ENCODE data around the gene STK32C. TPM values are rescaled to one million over a fixed set of nuclear protein-coding genes. Genes with fewer than 3 reads are reported as not detected.
"Not testable (repeated sequence)": the region's sequence is repeated elsewhere in the genome, so short reads cannot be mapped to it uniquely, and the experiment has no call there.

STK32C gene
- polyA plus RNA-seq, 4 donors = 3.4 to 12.0 (median 7.0) TPM

DNA sequence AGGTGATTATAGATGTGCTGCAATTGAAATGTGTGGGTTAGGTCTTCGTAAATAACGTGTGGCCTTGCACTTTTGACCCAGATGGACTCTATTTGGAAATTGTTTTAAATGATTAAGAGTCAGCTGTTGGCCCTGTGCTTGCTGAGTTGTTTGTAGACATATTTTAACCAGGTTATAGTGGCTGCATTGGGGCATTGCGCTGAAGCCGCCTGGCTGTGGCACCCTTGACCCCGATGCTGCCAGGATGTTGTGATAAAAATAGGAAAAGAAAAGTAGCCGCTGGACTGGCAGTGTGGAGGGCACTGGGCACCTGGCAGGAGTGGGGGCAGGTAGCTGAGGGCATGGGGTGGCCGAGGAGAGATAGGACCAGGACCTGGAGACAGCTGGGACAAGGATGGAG is 37.6 kb upstream of the STK32C start:
- no peak for DNase-seq
- Histone ChIP-seq H3K27me3 (ENCODE audit: control insufficient read depth in 3 of 3, insufficient read depth in 3 of 3, low read length in 3 of 3) (no peaks in the 10 kb centered on the region), H3K27ac (ENCODE audit: low read depth in 1 of 3, low read length in 2 of 3) (no peak overlapping the region), H3K4me1 (ENCODE audit: control insufficient read depth in 3 of 3, insufficient read depth in 2 of 3, low read depth in 1 of 3, low read length in 2 of 3) (no peaks in the 10 kb centered on the region), H3K4me3 (ENCODE audit: low read depth in 1 of 3, low read length in 3 of 3) (no peak overlapping the region), H3K9me3 (ENCODE audit: control insufficient read depth in 2 of 2, insufficient read depth in 1 of 2, low read depth in 1 of 2, low read length in 1 of 2) (peaks cover 0 to 6% of the 10 kb centered on the region in 2 donors), H3K36me3 (ENCODE audit: control insufficient read depth in 3 of 3, insufficient read depth in 2 of 3, low read depth in 1 of 3, low read length in 3 of 3) (peaks cover 2 to 38% (median 2%) of the 10 kb centered on the region in 3 donors)
- no peak for FAIRE-seq
- WGBS, 3 donors = 88 to 93% (median 92%) methylated on average over 7 of the region's 7 CpGs

DNA sequence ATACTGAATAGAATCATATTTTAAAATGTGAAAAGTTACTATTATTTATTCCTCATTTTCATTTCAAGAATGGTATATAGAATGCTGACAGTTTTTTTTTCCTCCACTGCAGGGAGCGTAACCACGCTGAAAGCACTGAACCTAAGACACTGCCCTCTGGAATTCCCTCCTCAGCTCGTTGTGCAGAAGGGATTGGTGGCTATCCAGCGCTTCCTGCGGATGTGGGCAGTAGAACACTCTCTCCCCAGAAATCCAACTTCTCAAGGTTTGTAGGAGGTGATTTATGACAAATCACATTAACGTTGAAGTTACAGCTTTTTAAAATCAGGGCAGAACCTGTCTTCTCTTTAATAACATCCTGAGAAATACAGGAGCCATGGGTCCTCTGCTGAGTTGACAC is 36.6 kb upstream of the STK32C start:
- no peak overlapping the region for H3K27ac ChIP-seq (ENCODE audit: low read depth in 1 of 3, low read length in 2 of 3)
- no peaks in the 10 kb centered on the region for H3K27me3 ChIP-seq (ENCODE audit: control insufficient read depth in 3 of 3, insufficient read depth in 3 of 3, low read length in 3 of 3)
- H3K4me1 ChIP-seq (ENCODE audit: control insufficient read depth in 3 of 3, insufficient read depth in 2 of 3, low read depth in 1 of 3, low read length in 2 of 3) = no peaks in the 10 kb centered on the region
- no peak for FAIRE-seq
- DNase-seq = no peak
- H3K4me3 ChIP-seq (ENCODE audit: low read depth in 1 of 3, low read length in 3 of 3) = no peak overlapping the region
- H3K36me3 ChIP-seq (ENCODE audit: control insufficient read depth in 3 of 3, insufficient read depth in 2 of 3, low read depth in 1 of 3, low read length in 3 of 3) = peaks cover 2 to 42% (median 2%) of the 10 kb centered on the region in 3 donors
- WGBS, 3 donors = 83 to 89% (median 84%) methylated on average over 6 of the region's 6 CpGs
- peaks cover 0 to 6% of the 10 kb centered on the region in 2 donors for H3K9me3 ChIP-seq (ENCODE audit: control insufficient read depth in 2 of 2, insufficient read depth in 1 of 2, low read depth in 1 of 2, low read length in 1 of 2)

DNA sequence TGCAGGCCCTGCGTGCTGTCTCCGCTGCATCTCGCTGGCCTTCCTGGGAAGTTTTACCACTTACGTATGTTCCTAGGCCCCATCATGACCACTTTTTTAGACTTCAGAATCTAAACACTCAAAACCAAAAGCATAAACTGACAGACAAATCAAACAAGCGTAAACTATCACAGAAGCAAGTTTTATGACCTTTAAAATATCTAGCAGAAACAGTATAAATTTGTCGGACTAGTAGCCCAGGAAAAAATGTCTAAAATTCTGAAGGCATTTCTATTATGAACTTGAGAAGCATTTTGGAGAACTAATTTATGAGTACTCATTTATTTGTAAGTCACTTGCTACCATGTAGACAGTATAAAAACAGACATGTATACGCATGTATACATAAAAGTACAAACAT is 34.8 kb upstream of the STK32C start:
- Histone ChIP-seq H3K27ac (ENCODE audit: low read depth in 1 of 3, low read length in 2 of 3) (no peak overlapping the region), H3K27me3 (ENCODE audit: control insufficient read depth in 3 of 3, insufficient read depth in 3 of 3, low read length in 3 of 3) (no peaks in the 10 kb centered on the region), H3K9me3 (ENCODE audit: control insufficient read depth in 2 of 2, insufficient read depth in 1 of 2, low read depth in 1 of 2, low read length in 1 of 2) (peaks cover 0 to 6% of the 10 kb centered on the region in 2 donors), H3K36me3 (ENCODE audit: control insufficient read depth in 3 of 3, insufficient read depth in 2 of 3, low read depth in 1 of 3, low read length in 3 of 3) (peaks cover 2 to 51% (median 5%) of the 10 kb centered on the region in 3 donors), H3K4me3 (ENCODE audit: low read depth in 1 of 3, low read length in 3 of 3) (no peak overlapping the region), H3K4me1 (ENCODE audit: control insufficient read depth in 3 of 3, insufficient read depth in 2 of 3, low read depth in 1 of 3, low read length in 2 of 3) (no peaks in the 10 kb centered on the region)
- WGBS, 3 donors = 93 to 98% (median 97%) methylated on average over 7 of the region's 7 CpGs
- DNase-seq (no peak), FAIRE-seq (no peak)

DNA sequence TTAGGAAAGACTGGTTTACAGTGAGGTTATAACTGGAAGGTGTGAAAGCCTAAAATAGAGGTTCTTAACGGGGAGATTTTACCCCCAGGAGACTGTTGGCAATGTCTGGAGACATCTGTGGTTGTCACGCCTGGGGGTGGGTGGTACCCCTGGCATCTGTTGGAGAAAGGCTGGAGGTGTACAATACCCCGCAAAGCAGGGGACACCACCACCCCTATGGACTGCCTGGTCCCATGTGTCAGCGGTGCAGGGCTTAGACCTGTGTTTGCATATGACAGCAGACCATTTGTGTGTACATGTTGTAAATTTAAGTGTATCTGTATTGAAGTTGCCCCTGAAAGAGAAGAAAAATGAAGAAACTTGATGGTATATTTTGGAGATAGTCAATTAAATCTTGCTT is 34.0 kb upstream of the STK32C start:
- H3K36me3 ChIP-seq (ENCODE audit: control insufficient read depth in 3 of 3, insufficient read depth in 2 of 3, low read depth in 1 of 3, low read length in 3 of 3) = peaks cover 2 to 46% (median 5%) of the 10 kb centered on the region in 3 donors
- no peak overlapping the region for H3K4me3 ChIP-seq (ENCODE audit: low read depth in 1 of 3, low read length in 3 of 3)
- no peak overlapping the region for H3K27ac ChIP-seq (ENCODE audit: low read depth in 1 of 3, low read length in 2 of 3)
- H3K9me3 ChIP-seq (ENCODE audit: control insufficient read depth in 2 of 2, insufficient read depth in 1 of 2, low read depth in 1 of 2, low read length in 1 of 2) = peaks cover 0 to 6% of the 10 kb centered on the region in 2 donors
- no peak for DNase-seq
- WGBS, 3 donors = 90 to 95% (median 94%) methylated on average over 4 of the region's 4 CpGs
- H3K4me1 ChIP-seq (ENCODE audit: control insufficient read depth in 3 of 3, insufficient read depth in 2 of 3, low read depth in 1 of 3, low read length in 2 of 3) = no peaks in the 10 kb centered on the region
- no peak for FAIRE-seq
- H3K27me3 ChIP-seq (ENCODE audit: control insufficient read depth in 3 of 3, insufficient read depth in 3 of 3, low read length in 3 of 3) = no peaks in the 10 kb centered on the region

GRCh38 chr10:132341017-132341416 is 33.3 kb upstream of the STK32C start:
- no peak for FAIRE-seq
- peaks cover 2 to 44% (median 5%) of the 10 kb centered on the region in 3 donors for H3K36me3 ChIP-seq (ENCODE audit: control insufficient read depth in 3 of 3, insufficient read depth in 2 of 3, low read depth in 1 of 3, low read length in 3 of 3)

DNA sequence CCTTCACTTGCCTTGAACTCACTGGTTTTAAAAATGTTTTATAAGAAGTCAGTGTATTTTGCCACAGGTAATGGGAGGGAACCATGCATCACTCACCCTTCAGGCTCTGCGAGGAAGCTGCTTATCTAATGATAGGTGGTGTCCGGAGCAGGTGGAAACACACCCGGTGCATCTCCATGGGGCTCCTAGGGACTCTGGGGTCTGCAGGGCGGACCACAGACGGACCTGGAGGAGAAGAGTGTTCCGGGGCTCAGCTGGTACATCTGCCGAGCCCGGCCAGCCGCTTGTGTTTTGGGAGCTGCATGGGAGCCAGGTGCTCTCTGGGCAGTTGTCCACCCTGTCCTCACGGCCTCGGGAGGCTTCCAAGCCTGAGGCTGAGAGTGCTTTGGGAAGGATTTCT is 31.5 kb upstream of the STK32C start:
- Histone ChIP-seq H3K4me3 (ENCODE audit: low read depth in 1 of 3, low read length in 3 of 3) (no peak overlapping the region), H3K36me3 (ENCODE audit: control insufficient read depth in 3 of 3, insufficient read depth in 2 of 3, low read depth in 1 of 3, low read length in 3 of 3) (peaks cover 2 to 31% (median 3%) of the 10 kb centered on the region in 3 donors), H3K9me3 (ENCODE audit: control insufficient read depth in 2 of 2, insufficient read depth in 1 of 2, low read depth in 1 of 2, low read length in 1 of 2) (peaks cover 0 to 6% of the 10 kb centered on the region in 2 donors), H3K27me3 (ENCODE audit: control insufficient read depth in 3 of 3, insufficient read depth in 3 of 3, low read length in 3 of 3) (no peaks in the 10 kb centered on the region), H3K4me1 (ENCODE audit: control insufficient read depth in 3 of 3, insufficient read depth in 2 of 3, low read depth in 1 of 3, low read length in 2 of 3) (peaks cover 0 to 14% (median 0%) of the 10 kb centered on the region in 3 donors), H3K27ac (ENCODE audit: low read depth in 1 of 3, low read length in 2 of 3) (no peak overlapping the region)
- WGBS, 3 donors = 92 to 97% (median 94%) methylated on average over 11 of the region's 11 CpGs
- DNase-seq (no peak), FAIRE-seq (no peak)

More at GRCh38 chr10:132341017-132341416, 33.3 kb upstream of the STK32C start:
- no peak for DNase-seq
- no peak overlapping the region for H3K27ac ChIP-seq (ENCODE audit: low read depth in 1 of 3, low read length in 2 of 3)
- H3K27me3 ChIP-seq (ENCODE audit: control insufficient read depth in 3 of 3, insufficient read depth in 3 of 3, low read length in 3 of 3) = no peaks in the 10 kb centered on the region
- H3K4me3 ChIP-seq (ENCODE audit: low read depth in 1 of 3, low read length in 3 of 3) = no peak overlapping the region
- peaks cover 0 to 6% of the 10 kb centered on the region in 2 donors for H3K9me3 ChIP-seq (ENCODE audit: control insufficient read depth in 2 of 2, insufficient read depth in 1 of 2, low read depth in 1 of 2, low read length in 1 of 2)
- WGBS, 3 donors = 93 to 98% (median 94%) methylated on average over 6 of the region's 6 CpGs
- peaks cover 0 to 7% (median 0%) of the 10 kb centered on the region in 3 donors for H3K4me1 ChIP-seq (ENCODE audit: control insufficient read depth in 3 of 3, insufficient read depth in 2 of 3, low read depth in 1 of 3, low read length in 2 of 3)

GRCh38 chr10:132338876-132339275 is 31.1 kb upstream of the STK32C start:
- Histone ChIP-seq H3K4me3 (ENCODE audit: low read depth in 1 of 3, low read length in 3 of 3) (no peak overlapping the region), H3K9me3 (ENCODE audit: control insufficient read depth in 2 of 2, insufficient read depth in 1 of 2, low read depth in 1 of 2, low read length in 1 of 2) (peaks cover 0 to 6% of the 10 kb centered on the region in 2 donors), H3K4me1 (ENCODE audit: control insufficient read depth in 3 of 3, insufficient read depth in 2 of 3, low read depth in 1 of 3, low read length in 2 of 3) (peaks cover 0 to 14% (median 0%) of the 10 kb centered on the region in 3 donors), H3K27me3 (ENCODE audit: control insufficient read depth in 3 of 3, insufficient read depth in 3 of 3, low read length in 3 of 3) (no peaks in the 10 kb centered on the region), H3K27ac (ENCODE audit: low read depth in 1 of 3, low read length in 2 of 3) (no peak overlapping the region), H3K36me3 (ENCODE audit: control insufficient read depth in 3 of 3, insufficient read depth in 2 of 3, low read depth in 1 of 3, low read length in 3 of 3) (peaks cover 2 to 33% (median 3%) of the 10 kb centered on the region in 3 donors)
- FAIRE-seq (no peak), DNase-seq (no peak)
- WGBS, 3 donors = 87 to 92% (median 89%) methylated on average over 10 of the region's 10 CpGs

DNA sequence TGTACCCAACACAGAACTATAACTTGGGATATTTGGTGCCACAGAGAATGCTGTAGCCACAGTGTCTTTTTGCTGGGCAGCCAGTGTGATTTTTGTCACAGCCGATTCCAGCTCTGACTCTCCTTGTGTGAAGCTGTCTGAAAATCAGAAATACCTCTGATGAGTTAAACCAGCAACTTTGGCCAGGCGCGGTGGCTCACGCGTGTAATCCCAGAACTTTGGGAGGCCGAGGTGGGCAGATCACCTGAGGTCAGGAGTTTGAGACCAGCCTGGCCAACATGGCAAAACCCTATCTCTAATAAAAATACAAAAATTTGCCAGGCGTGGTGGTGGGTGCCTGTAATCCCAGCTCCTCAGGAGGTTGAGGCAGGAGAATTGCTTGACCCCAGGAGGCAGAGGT is 30.1 kb upstream of the STK32C start:
- H3K27me3 ChIP-seq (ENCODE audit: control insufficient read depth in 3 of 3, insufficient read depth in 3 of 3, low read length in 3 of 3); H3K27ac ChIP-seq (ENCODE audit: low read depth in 1 of 3, low read length in 2 of 3); DNase-seq; FAIRE-seq; H3K9me3 ChIP-seq (ENCODE audit: control insufficient read depth in 2 of 2, insufficient read depth in 1 of 2, low read depth in 1 of 2, low read length in 1 of 2): not testable (repeated sequence)
- 89 to 93% (median 92%) methylated on average over 7 of the region's 7 CpGs for WGBS, 3 donors
- peaks cover 0 to 14% (median 0%) of the 10 kb centered on the region in 3 donors for H3K4me1 ChIP-seq (ENCODE audit: control insufficient read depth in 3 of 3, insufficient read depth in 2 of 3, low read depth in 1 of 3, low read length in 2 of 3)
- H3K36me3 ChIP-seq (ENCODE audit: control insufficient read depth in 3 of 3, insufficient read depth in 2 of 3, low read depth in 1 of 3, low read length in 3 of 3) = peaks cover 2 to 30% (median 3%) of the 10 kb centered on the region in 3 donors
- peak overlapping the region in 1 of 3 donors; percentile 6 for H3K4me3 ChIP-seq (ENCODE audit: low read depth in 1 of 3, low read length in 3 of 3)

- Histone ChIP-seq H3K4me3 (ENCODE audit: low read depth in 1 of 3, low read length in 3 of 3) (peak overlapping the region in 2 of 3 donors; percentile 43 to 44), H3K27ac (ENCODE audit: low read depth in 1 of 3, low read length in 2 of 3) (peak overlapping the region; percentile 62 to 84 (median 81)), H3K27me3 (ENCODE audit: control insufficient read depth in 3 of 3, insufficient read depth in 3 of 3, low read length in 3 of 3) (no peaks in the 10 kb centered on the region), H3K4me1 (ENCODE audit: control insufficient read depth in 3 of 3, insufficient read depth in 2 of 3, low read depth in 1 of 3, low read length in 2 of 3) (peaks cover 0 to 14% (median 2%) of the 10 kb centered on the region in 3 donors), H3K9me3 (ENCODE audit: control insufficient read depth in 2 of 2, insufficient read depth in 1 of 2, low read depth in 1 of 2, low read length in 1 of 2) (no peaks in the 10 kb centered on the region), H3K36me3 (ENCODE audit: control insufficient read depth in 3 of 3, insufficient read depth in 2 of 3, low read depth in 1 of 3, low read length in 3 of 3) (peaks cover 0 to 28% (median 3%) of the 10 kb centered on the region in 3 donors)
- DNase-seq (peak; percentile 31 to 59), FAIRE-seq (no peak)
- 31 to 60% (median 47%) methylated on average over 19 of the region's 19 CpGs for WGBS, 3 donors
These were observed 29.2 kb upstream of the STK32C start for GRCh38 chr10:132336919-132337407.

Data from small intestine (tissue), 7 donors.